Measurements from ENCODE around the gene PITX1.

- TF ChIP-seq, protein P1, sequence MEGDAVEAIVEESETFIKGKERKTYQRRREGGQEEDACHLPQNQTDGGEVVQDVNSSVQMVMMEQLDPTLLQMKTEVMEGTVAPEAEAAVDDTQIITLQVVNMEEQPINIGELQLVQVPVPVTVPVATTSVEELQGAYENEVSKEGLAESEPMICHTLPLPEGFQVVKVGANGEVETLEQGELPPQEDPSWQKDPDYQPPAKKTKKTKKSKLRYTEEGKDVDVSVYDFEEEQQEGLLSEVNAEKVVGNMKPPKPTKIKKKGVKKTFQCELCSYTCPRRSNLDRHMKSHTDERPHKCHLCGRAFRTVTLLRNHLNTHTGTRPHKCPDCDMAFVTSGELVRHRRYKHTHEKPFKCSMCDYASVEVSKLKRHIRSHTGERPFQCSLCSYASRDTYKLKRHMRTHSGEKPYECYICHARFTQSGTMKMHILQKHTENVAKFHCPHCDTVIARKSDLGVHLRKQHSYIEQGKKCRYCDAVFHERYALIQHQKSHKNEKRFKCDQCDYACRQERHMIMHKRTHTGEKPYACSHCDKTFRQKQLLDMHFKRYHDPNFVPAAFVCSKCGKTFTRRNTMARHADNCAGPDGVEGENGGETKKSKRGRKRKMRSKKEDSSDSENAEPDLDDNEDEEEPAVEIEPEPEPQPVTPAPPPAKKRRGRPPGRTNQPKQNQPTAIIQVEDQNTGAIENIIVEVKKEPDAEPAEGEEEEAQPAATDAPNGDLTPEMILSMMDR (IDR thresholded peaks at IDR 0.05) = no peak
- TF ChIP-seq EZH2 (IDR thresholded peaks at IDR 0.05) = no peak
- TF ChIP-seq EZH2phosphoT487 (IDR thresholded peaks at IDR 0.05) = no peak
Observed at GRCh38 chr5:135066781-135067180, 32.8 kb upstream of the PITX1 start.

Data from neural progenitor cell (in vitro differentiated cells).